ENCODE measurements around the gene MED12L.

MED12L gene, protein sequence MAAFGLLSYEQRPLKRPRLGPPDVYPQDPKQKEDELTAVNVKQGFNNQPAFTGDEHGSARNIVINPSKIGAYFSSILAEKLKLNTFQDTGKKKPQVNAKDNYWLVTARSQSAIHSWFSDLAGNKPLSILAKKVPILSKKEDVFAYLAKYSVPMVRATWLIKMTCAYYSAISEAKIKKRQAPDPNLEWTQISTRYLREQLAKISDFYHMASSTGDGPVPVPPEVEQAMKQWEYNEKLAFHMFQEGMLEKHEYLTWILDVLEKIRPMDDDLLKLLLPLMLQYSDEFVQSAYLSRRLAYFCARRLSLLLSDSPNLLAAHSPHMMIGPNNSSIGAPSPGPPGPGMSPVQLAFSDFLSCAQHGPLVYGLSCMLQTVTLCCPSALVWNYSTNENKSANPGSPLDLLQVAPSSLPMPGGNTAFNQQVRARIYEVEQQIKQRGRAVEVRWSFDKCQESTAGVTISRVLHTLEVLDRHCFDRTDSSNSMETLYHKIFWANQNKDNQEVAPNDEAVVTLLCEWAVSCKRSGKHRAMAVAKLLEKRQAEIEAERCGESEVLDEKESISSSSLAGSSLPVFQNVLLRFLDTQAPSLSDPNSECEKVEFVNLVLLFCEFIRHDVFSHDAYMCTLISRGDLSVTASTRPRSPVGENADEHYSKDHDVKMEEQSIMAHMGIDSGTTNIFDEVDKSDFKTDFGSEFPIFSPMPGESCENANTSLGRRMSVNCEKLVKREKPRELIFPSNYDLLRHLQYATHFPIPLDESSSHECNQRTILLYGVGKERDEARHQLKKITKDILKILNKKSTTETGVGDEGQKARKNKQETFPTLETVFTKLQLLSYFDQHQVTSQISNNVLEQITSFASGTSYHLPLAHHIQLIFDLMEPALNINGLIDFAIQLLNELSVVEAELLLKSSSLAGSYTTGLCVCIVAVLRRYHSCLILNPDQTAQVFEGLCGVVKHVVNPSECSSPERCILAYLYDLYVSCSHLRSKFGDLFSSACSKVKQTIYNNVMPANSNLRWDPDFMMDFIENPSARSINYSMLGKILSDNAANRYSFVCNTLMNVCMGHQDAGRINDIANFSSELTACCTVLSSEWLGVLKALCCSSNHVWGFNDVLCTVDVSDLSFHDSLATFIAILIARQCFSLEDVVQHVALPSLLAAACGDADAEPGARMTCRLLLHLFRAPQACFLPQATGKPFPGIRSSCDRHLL (N-terminal part only)

DNA sequence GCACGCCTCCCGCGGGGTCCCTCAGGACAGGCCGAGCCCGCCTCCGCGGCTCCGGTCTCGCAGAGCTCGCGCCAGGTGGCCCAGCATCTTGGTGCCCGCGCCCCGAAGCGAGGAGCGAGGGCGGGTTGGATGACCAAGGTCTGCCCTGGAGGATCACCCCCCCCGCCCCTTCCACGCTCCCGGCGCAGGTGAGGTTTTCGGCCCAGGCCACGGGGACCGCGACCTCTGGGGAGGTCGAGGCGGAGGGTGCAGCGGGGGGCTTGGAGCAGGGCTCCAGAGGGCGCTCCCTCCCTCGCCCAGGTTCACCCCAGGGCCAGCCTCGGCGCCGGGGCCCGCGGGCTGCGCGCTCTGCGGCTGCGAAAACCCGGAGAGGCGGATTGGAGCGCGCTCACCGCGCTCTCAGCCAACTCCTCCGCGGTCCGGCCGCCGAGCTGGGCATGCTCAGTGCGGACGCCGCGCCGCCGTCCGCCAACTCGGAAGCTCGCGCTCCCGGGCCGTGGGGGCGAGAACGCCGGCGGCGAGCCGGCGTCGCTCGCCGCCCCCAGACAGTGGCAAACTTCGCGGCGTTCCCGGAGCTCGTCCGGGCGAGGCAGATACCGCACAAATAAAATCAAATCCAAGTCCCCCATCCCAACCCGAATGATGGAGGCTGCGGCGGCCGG is at the start of gene MED12L:
Gene MED12L, plus strand, starts transcription at position 438 of the 662 bp plus-strand sequence. CDS start 1,263 bp downstream, outside the sequence.
- Histone ChIP-seq H3K9me3 (ENCODE audit: control insufficient read depth, insufficient read depth, low read depth, low read length) (no peaks in the 10 kb centered on the region), H3K4me1 (ENCODE audit: control insufficient read depth, insufficient read depth, low read length) (no peaks in the 10 kb centered on the region; the same call in 1 of the 2 replicates), H3K36me3 (ENCODE audit: control insufficient read depth in 2 of 2, insufficient read depth in 1 of 2, low read length in 2 of 2) (peaks cover 0 to 6% of the 10 kb centered on the region in 2 experiments; a peak in 1 of 3 replicates), H3K4me3 (ENCODE audit: low read depth, low read length) (peak within 1 kb of the TSS; percentile 78), H3K27ac (ENCODE audit: extremely low read depth, low read depth, low read length) (peak within 1 kb of the TSS; percentile 80; the same call in 1 of the 2 replicates)
- CTCF ChIA-PET = interaction anchor here (1.8 to 4.1 kb wide), 2 partner anchors 61 to 159 kb away, joined by 5 to 16 read pairs; no protein-coding TSS in a partner anchor
- POLR2A ChIA-PET = interaction anchor here (1.3 to 1.9 kb wide), 2 partner anchors 8 to 77 kb away, joined by 3 to 5 read pairs; no protein-coding TSS in a partner anchor
- TF ChIP-seq GLIS1 (tag by site-specific recombination; IDR thresholded peaks at IDR 0.05) = peak; percentile 75
- no peak for TF ChIP-seq HOXA7 (CRISPR knock-in tag; IDR thresholded peaks at IDR 0.05; ENCODE audit: borderline replicate concordance)
- TF ChIP-seq GLI4 (tag by site-specific recombination; IDR thresholded peaks at IDR 0.05) = no peak
- TF ChIP-seq OSR2 (tag by site-specific recombination; IDR thresholded peaks at IDR 0.05) = 0 out of 2 replicates have a peak, but pooled peaks have one; percentile 13
- TF ChIP-seq ZNF2 (tag by site-specific recombination; IDR thresholded peaks at IDR 0.05) = 0 out of 2 replicates have a peak, but pooled peaks have one; percentile 33
- peak; percentile 98 for TF ChIP-seq ZBTB8A (tag by site-specific recombination; IDR thresholded peaks at IDR 0.05)
- TF ChIP-seq, protein P1, sequence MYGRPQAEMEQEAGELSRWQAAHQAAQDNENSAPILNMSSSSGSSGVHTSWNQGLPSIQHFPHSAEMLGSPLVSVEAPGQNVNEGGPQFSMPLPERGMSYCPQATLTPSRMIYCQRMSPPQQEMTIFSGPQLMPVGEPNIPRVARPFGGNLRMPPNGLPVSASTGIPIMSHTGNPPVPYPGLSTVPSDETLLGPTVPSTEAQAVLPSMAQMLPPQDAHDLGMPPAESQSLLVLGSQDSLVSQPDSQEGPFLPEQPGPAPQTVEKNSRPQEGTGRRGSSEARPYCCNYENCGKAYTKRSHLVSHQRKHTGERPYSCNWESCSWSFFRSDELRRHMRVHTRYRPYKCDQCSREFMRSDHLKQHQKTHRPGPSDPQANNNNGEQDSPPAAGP (tag by site-specific recombination; IDR thresholded peaks at IDR 0.05) = 0 out of 2 replicates have a peak, but pooled peaks have one; percentile 27
- no peak for TF ChIP-seq ZNF624 (tag by site-specific recombination; IDR thresholded peaks at IDR 0.05)
- TF ChIP-seq ZFP3 (tag by site-specific recombination; IDR thresholded peaks at IDR 0.05; ENCODE audit: low read depth) = no peak
- TF ChIP-seq, protein P2, sequence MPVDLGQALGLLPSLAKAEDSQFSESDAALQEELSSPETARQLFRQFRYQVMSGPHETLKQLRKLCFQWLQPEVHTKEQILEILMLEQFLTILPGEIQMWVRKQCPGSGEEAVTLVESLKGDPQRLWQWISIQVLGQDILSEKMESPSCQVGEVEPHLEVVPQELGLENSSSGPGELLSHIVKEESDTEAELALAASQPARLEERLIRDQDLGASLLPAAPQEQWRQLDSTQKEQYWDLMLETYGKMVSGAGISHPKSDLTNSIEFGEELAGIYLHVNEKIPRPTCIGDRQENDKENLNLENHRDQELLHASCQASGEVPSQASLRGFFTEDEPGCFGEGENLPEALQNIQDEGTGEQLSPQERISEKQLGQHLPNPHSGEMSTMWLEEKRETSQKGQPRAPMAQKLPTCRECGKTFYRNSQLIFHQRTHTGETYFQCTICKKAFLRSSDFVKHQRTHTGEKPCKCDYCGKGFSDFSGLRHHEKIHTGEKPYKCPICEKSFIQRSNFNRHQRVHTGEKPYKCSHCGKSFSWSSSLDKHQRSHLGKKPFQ (tag by site-specific recombination; IDR thresholded peaks at IDR 0.05) = peak; percentile 27; the same call in 1 of the 2 replicates
- no peak for TF ChIP-seq ZNF140 (tag by site-specific recombination; IDR thresholded peaks at IDR 0.05)
- peak; percentile 44 for TF ChIP-seq SP3 (tag by site-specific recombination; IDR thresholded peaks at IDR 0.05)
- peak; percentile 38 for TF ChIP-seq SP2 (tag by site-specific recombination; IDR thresholded peaks at IDR 0.05)
- no peak for TF ChIP-seq SETDB1 (IDR thresholded peaks at IDR 0.05; ENCODE audit: insufficient read length, low read length)
- peak; percentile 80; the same call in 1 of the 2 replicates for TF ChIP-seq ZNF335 (tag by site-specific recombination; conservative IDR thresholded peaks at IDR 0.05)
- no peak for TF ChIP-seq ZSCAN23 (tag by site-specific recombination; IDR thresholded peaks at IDR 0.05)
- TF ChIP-seq, protein P3, sequence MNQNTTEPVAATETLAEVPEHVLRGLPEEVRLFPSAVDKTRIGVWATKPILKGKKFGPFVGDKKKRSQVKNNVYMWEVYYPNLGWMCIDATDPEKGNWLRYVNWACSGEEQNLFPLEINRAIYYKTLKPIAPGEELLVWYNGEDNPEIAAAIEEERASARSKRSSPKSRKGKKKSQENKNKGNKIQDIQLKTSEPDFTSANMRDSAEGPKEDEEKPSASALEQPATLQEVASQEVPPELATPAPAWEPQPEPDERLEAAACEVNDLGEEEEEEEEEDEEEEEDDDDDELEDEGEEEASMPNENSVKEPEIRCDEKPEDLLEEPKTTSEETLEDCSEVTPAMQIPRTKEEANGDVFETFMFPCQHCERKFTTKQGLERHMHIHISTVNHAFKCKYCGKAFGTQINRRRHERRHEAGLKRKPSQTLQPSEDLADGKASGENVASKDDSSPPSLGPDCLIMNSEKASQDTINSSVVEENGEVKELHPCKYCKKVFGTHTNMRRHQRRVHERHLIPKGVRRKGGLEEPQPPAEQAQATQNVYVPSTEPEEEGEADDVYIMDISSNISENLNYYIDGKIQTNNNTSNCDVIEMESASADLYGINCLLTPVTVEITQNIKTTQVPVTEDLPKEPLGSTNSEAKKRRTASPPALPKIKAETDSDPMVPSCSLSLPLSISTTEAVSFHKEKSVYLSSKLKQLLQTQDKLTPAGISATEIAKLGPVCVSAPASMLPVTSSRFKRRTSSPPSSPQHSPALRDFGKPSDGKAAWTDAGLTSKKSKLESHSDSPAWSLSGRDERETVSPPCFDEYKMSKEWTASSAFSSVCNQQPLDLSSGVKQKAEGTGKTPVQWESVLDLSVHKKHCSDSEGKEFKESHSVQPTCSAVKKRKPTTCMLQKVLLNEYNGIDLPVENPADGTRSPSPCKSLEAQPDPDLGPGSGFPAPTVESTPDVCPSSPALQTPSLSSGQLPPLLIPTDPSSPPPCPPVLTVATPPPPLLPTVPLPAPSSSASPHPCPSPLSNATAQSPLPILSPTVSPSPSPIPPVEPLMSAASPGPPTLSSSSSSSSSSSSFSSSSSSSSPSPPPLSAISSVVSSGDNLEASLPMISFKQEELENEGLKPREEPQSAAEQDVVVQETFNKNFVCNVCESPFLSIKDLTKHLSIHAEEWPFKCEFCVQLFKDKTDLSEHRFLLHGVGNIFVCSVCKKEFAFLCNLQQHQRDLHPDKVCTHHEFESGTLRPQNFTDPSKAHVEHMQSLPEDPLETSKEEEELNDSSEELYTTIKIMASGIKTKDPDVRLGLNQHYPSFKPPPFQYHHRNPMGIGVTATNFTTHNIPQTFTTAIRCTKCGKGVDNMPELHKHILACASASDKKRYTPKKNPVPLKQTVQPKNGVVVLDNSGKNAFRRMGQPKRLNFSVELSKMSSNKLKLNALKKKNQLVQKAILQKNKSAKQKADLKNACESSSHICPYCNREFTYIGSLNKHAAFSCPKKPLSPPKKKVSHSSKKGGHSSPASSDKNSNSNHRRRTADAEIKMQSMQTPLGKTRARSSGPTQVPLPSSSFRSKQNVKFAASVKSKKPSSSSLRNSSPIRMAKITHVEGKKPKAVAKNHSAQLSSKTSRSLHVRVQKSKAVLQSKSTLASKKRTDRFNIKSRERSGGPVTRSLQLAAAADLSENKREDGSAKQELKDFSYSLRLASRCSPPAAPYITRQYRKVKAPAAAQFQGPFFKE (tag by site-specific recombination; IDR thresholded peaks at IDR 0.05; ENCODE audit: borderline replicate concordance) = 0 out of 2 replicates have a peak, but pooled peaks have one; percentile 50
- TF ChIP-seq ZBTB48 (tag by site-specific recombination; IDR thresholded peaks at IDR 0.05) = peak; percentile 58; the same call in 1 of the 2 replicates
- TF ChIP-seq RBAK (tag by site-specific recombination; IDR thresholded peaks at IDR 0.05) = no peak
- TF ChIP-seq ZSCAN16 (tag by site-specific recombination; IDR thresholded peaks at IDR 0.05) = 0 out of 2 replicates have a peak, but pooled peaks have one; percentile 21
- TF ChIP-seq ZNF292 (tag by site-specific recombination; IDR thresholded peaks at IDR 0.05; ENCODE audit: borderline replicate concordance, low read depth) = no peak
- TF ChIP-seq ZNF768 (tag by site-specific recombination; IDR thresholded peaks at IDR 0.05) = no peak
- TF ChIP-seq ZNF629 (tag by site-specific recombination; IDR thresholded peaks at IDR 0.05) = no peak
- TF ChIP-seq ZNF658 (tag by site-specific recombination; IDR thresholded peaks at IDR 0.05) = no peak

Measured in HEK293 (cell line).